CD4-positive, alpha-beta T cell treated with Interleukin-2 at 100 ng/mL for 4 hours (primary cell): ENCODE measurements around the gene TBC1D16.
"Not testable (repeated sequence)": the region's sequence is repeated elsewhere in the genome, so short reads cannot be mapped to it uniquely, and the experiment has no call there.

Experiments used
- DNase-seq: peaks from one replicate; pipeline ENCODE4 v3.0.0-alpha.2; 2020; ENCODE audit warnings: low spot score

TBC1D16 gene

GRCh38 chr17:79974566-79975497 lies 60.8 kb downstream of the TBC1D16 start:
- no peak for DNase-seq

GRCh38 chr17:79971651-79972050 lies 64.0 kb downstream of the TBC1D16 start:
- DNase-seq = no peak

- DNase-seq = no peak
These were observed 65.0 kb downstream of the TBC1D16 start for GRCh38 chr17:79970576-79971068.

GRCh38 chr17:79969906-79970305 lies 65.8 kb downstream of the TBC1D16 start:
- no peak for DNase-seq

GRCh38 chr17:79968116-79968515 lies 67.6 kb downstream of the TBC1D16 start:
- no peak for DNase-seq

GRCh38 chr17:79966681-79967080 lies 69.0 kb downstream of the TBC1D16 start:
- no peak for DNase-seq

- DNase-seq = no peak
These were observed 69.9 kb downstream of the TBC1D16 start for GRCh38 chr17:79965806-79966205.

- not testable (repeated sequence) for DNase-seq
These were observed 73.2 kb downstream of the TBC1D16 start for GRCh38 chr17:79962467-79962866.

GRCh38 chr17:79961567-79961966 lies 74.1 kb downstream of the TBC1D16 start:
- DNase-seq = not testable (repeated sequence)

- DNase-seq = no peak
These were observed 74.7 kb downstream of the TBC1D16 start for GRCh38 chr17:79960788-79961522.

GRCh38 chr17:79959042-79959441 lies 76.6 kb downstream of the TBC1D16 start:
- DNase-seq = no peak

GRCh38 chr17:79956853-79957252 lies 78.8 kb downstream of the TBC1D16 start:
- DNase-seq = no peak

GRCh38 chr17:79956441-79956735 lies 79.3 kb downstream of the TBC1D16 start:
- DNase-seq = not testable (repeated sequence)

- DNase-seq = no peak
These were observed 79.8 kb downstream of the TBC1D16 start for GRCh38 chr17:79955691-79956440.

GRCh38 chr17:79955167-79955549 lies 80.5 kb downstream of the TBC1D16 start:
- DNase-seq = no peak

GRCh38 chr17:79954281-79955166 lies 81.1 kb downstream of the TBC1D16 start:
- DNase-seq = no peak

- no peak for DNase-seq
These were observed 82.3 kb downstream of the TBC1D16 start for GRCh38 chr17:79953335-79953734.

GRCh38 chr17:79952901-79953300 lies 82.8 kb downstream of the TBC1D16 start:
- no peak for DNase-seq

GRCh38 chr17:79952265-79952877 lies 83.3 kb downstream of the TBC1D16 start:
- DNase-seq = no peak

GRCh38 chr17:79951361-79952264 lies 84.1 kb downstream of the TBC1D16 start:
- DNase-seq = no peak
